GM18508 (cell line): Measurements from ENCODE around the gene CTDP1.

Source experiments
- ATAC-seq: cut with Tn5 transposase; IDR thresholded peaks from one replicate; pipeline ENCODE4 v1.9.1; 2021; ENCODE audit warnings: moderate number of reproducible peaks; ENCODE audit not compliant: insufficient read depth, unreplicated experiment

Gene CTDP1

GRCh38 chr18:79644006-79644665 is 35.5 kb upstream of the CTDP1 start:
- ATAC-seq = no peak

- no peak for ATAC-seq
Measured at GRCh38 chr18:79644666-79645057, 34.9 kb upstream of the CTDP1 start.

GRCh38 chr18:79645291-79645983 is 34.2 kb upstream of the CTDP1 start:
- ATAC-seq = no peak

- no peak for ATAC-seq
Measured at GRCh38 chr18:79647307-79647706, 32.3 kb upstream of the CTDP1 start.

- ATAC-seq = no peak
Measured at GRCh38 chr18:79650959-79651358, 28.6 kb upstream of the CTDP1 start.

GRCh38 chr18:79657342-79657996 is 22.1 kb upstream of the CTDP1 start:
- no peak for ATAC-seq

- ATAC-seq = no peak
Measured at GRCh38 chr18:79658366-79658765, 21.2 kb upstream of the CTDP1 start.

GRCh38 chr18:79659733-79660132 is 19.9 kb upstream of the CTDP1 start:
- no peak for ATAC-seq

- ATAC-seq = no peak
Measured at GRCh38 chr18:79662034-79662433, 17.6 kb upstream of the CTDP1 start.

- ATAC-seq = no peak
Measured at GRCh38 chr18:79662439-79662838, 17.2 kb upstream of the CTDP1 start.

- ATAC-seq = no peak
Measured at GRCh38 chr18:79664525-79665125, 15.0 kb upstream of the CTDP1 start.

- ATAC-seq = no peak
Measured at GRCh38 chr18:79668203-79668602, 11.4 kb upstream of the CTDP1 start.

GRCh38 chr18:79672490-79673276 is 6.9 kb upstream of the CTDP1 start:
- ATAC-seq = no peak

GRCh38 chr18:79677221-79677620 is 2.4 kb upstream of the CTDP1 start:
- no peak for ATAC-seq

GRCh38 chr18:79677840-79678239 is 1.8 kb upstream of the CTDP1 start:
- no peak for ATAC-seq

- ATAC-seq = peak; percentile 92
Measured at GRCh38 chr18:79678665-79679551, 695 bp upstream of the CTDP1 start.

- no peak for ATAC-seq
Measured at GRCh38 chr18:79680100-79680879, 687 bp downstream of the CTDP1 start.

GRCh38 chr18:79680891-79681339 is 1.3 kb downstream of the CTDP1 start:
- ATAC-seq = no peak
